ENCODE measurements around the gene TOMM34. TPM values are rescaled to one million over a fixed set of nuclear protein-coding genes. Genes with fewer than 3 reads are reported as not detected.

TOMM34 gene
- total RNA-seq, 6 donors from 2014 or later, result 6.2 to 26.1 (median 13.5) TPM

GRCh38 chr20:44924541-44924940, 35.7 kb downstream of the TOMM34 start:
- 90% methylated on average over 4 of the region's 4 CpGs for WGBS, 2 donors
- H3K4me1 ChIP-seq, result no peaks in the 10 kb centered on the region
- no peak overlapping the region for H3K27ac ChIP-seq
- no peaks in the 10 kb centered on the region for H3K27me3 ChIP-seq
- H3K4me3 ChIP-seq, result no peak overlapping the region
- ATAC-seq (ENCODE audit: low FRiP score in 2 of 2), result no peak
- TF ChIP-seq POLR2A (IDR thresholded peaks at IDR 0.05) (no peak), POLR2AphosphoS5 (IDR thresholded peaks at IDR 0.05) (no peak), EP300 (IDR thresholded peaks at IDR 0.05) (no peak), CTCF (IDR thresholded peaks at IDR 0.05) (no peak)
- no peaks in the 10 kb centered on the region for H3K9me3 ChIP-seq
- H3K36me3 ChIP-seq, result peaks cover 0 to 26% (median 14%) of the 10 kb centered on the region in 4 donors
- DNase-seq, result no peak

GRCh38 chr20:44921447-44921846, 38.8 kb downstream of the TOMM34 start:
- Histone ChIP-seq H3K4me3 (no peak overlapping the region), H3K9me3 (no peaks in the 10 kb centered on the region), H3K27me3 (no peaks in the 10 kb centered on the region), H3K4me1 (no peaks in the 10 kb centered on the region), H3K27ac (no peak overlapping the region), H3K36me3 (peaks cover 0 to 26% (median 14%) of the 10 kb centered on the region in 4 donors)
- DNase-seq (peak in 1 of 2 donors; percentile 72), ATAC-seq (ENCODE audit: low FRiP score in 2 of 2) (no peak)
- 93 to 98% methylated on average over 12 to 14 of the region's 14 CpGs for WGBS, 2 donors
- no peak for TF ChIP-seq CTCF (IDR thresholded peaks at IDR 0.05)
- TF ChIP-seq EP300 (IDR thresholded peaks at IDR 0.05), result no peak
- no peak for TF ChIP-seq POLR2A (IDR thresholded peaks at IDR 0.05)
- TF ChIP-seq POLR2AphosphoS5 (IDR thresholded peaks at IDR 0.05), result no peak

- Histone ChIP-seq H3K4me1 (no peaks in the 10 kb centered on the region), H3K36me3 (peaks cover 0 to 20% (median 9%) of the 10 kb centered on the region in 4 donors), H3K9me3 (no peaks in the 10 kb centered on the region), H3K4me3 (no peak overlapping the region), H3K27ac (no peak overlapping the region), H3K27me3 (no peaks in the 10 kb centered on the region)
- no peak for TF ChIP-seq CTCF (IDR thresholded peaks at IDR 0.05)
- no peak for TF ChIP-seq POLR2A (IDR thresholded peaks at IDR 0.05)
- no peak for TF ChIP-seq EP300 (IDR thresholded peaks at IDR 0.05)
- no peak for TF ChIP-seq POLR2AphosphoS5 (IDR thresholded peaks at IDR 0.05)
- ATAC-seq (ENCODE audit: low FRiP score in 2 of 2) (no peak), DNase-seq (peak in 1 of 2 donors; percentile 72)
- 90 to 93% methylated on average over 6 to 10 of the region's 10 CpGs for WGBS, 2 donors
Measured at GRCh38 chr20:44918761-44919160, 41.4 kb downstream of the TOMM34 start.

GRCh38 chr20:44918342-44918741, 41.9 kb downstream of the TOMM34 start:
- no peak for DNase-seq
- Histone ChIP-seq H3K36me3 (peaks cover 0 to 16% (median 9%) of the 10 kb centered on the region in 4 donors), H3K4me3 (no peak overlapping the region), H3K27ac (no peak overlapping the region), H3K27me3 (no peaks in the 10 kb centered on the region), H3K9me3 (no peaks in the 10 kb centered on the region), H3K4me1 (no peaks in the 10 kb centered on the region)
- WGBS, 2 donors, result 96 to 100% methylated on average over 3 of the region's 3 CpGs
- ATAC-seq (ENCODE audit: low FRiP score in 2 of 2), result no peak
- TF ChIP-seq CTCF (IDR thresholded peaks at IDR 0.05), result no peak
- no peak for TF ChIP-seq POLR2AphosphoS5 (IDR thresholded peaks at IDR 0.05)
- no peak for TF ChIP-seq POLR2A (IDR thresholded peaks at IDR 0.05)
- no peak for TF ChIP-seq EP300 (IDR thresholded peaks at IDR 0.05)

GRCh38 chr20:44917399-44917798, 42.8 kb downstream of the TOMM34 start:
- Histone ChIP-seq H3K27ac (no peak overlapping the region), H3K4me1 (no peaks in the 10 kb centered on the region), H3K9me3 (no peaks in the 10 kb centered on the region), H3K36me3 (peaks cover 0 to 9% (median 6%) of the 10 kb centered on the region in 4 donors), H3K4me3 (no peak overlapping the region), H3K27me3 (no peaks in the 10 kb centered on the region)
- TF ChIP-seq POLR2AphosphoS5 (IDR thresholded peaks at IDR 0.05) (no peak), POLR2A (IDR thresholded peaks at IDR 0.05) (no peak), EP300 (IDR thresholded peaks at IDR 0.05) (no peak), CTCF (IDR thresholded peaks at IDR 0.05) (no peak)
- DNase-seq (no peak), ATAC-seq (ENCODE audit: low FRiP score in 2 of 2) (no peak)
- WGBS, 2 donors, result 96 to 97% methylated on average over 2 of the region's 2 CpGs

Measured in upper lobe of left lung (tissue), 6 donors.